Mesodermal cell (in vitro differentiated cells): ENCODE results near the gene SLC25A46.
"Not testable (repeated sequence)": the region's sequence is repeated elsewhere in the genome, so short reads cannot be mapped to it uniquely, and the experiment has no call there.

Source experiments
- H3K27ac ChIP-seq: 2 replicates; pipeline ENCODE4 v1.7.0; 2013; ENCODE audit warnings: mild to moderate bottlenecking, low read depth, low read length, moderate library complexity; ENCODE audit not compliant: severe bottlenecking
- H3K36me3 ChIP-seq: 2 replicates; pipeline ENCODE4 v1.7.1; 2013; ENCODE audit warnings: mild to moderate bottlenecking, low read length, moderate library complexity; ENCODE audit not compliant: control insufficient read depth, insufficient read depth
- H3K4me1 ChIP-seq: one replicate; pipeline ENCODE4 v1.7.1; 2013; ENCODE audit warnings: mild to moderate bottlenecking, low read length; ENCODE audit not compliant: insufficient read depth, control insufficient read depth, poor library complexity, severe bottlenecking
- H3K4me3 ChIP-seq: 2 replicates; pipeline ENCODE4 v1.7.0; 2013; ENCODE audit warnings: low read length, control low read depth, mild to moderate bottlenecking; ENCODE audit not compliant: insufficient read depth, poor library complexity, severe bottlenecking; ENCODE audit errors: extremely low read depth
- H3K9me3 ChIP-seq: 2 replicates; pipeline ENCODE4 v1.7.1; 2013; ENCODE audit warnings: mild to moderate bottlenecking, low read length, moderate library complexity; ENCODE audit not compliant: control insufficient read depth
- WGBS, 2 experiments: methylation state at CpG; one replicate each; pipeline ENCODE4 v1.1.5; 2013; ENCODE audit warnings: missing lambda C conversion rate in 2 of 2; ENCODE audit not compliant: insufficient coverage in 2 of 2; 5-methylcytosine and 5-hydroxymethylcytosine counted together

Gene SLC25A46

GRCh38 chr5:110757118-110757729 is 18.4 kb downstream of the SLC25A46 start:
- H3K4me1 ChIP-seq = no peaks in the 10 kb centered on the region
- no CpG with 5 or more reads among the region's 4 CpGs for WGBS, 2 experiments
- no peak overlapping the region for H3K27ac ChIP-seq
- H3K9me3 ChIP-seq = no peaks in the 10 kb centered on the region
- no peak overlapping the region for H3K4me3 ChIP-seq
- H3K36me3 ChIP-seq = peaks cover 18% of the 10 kb centered on the region

- Histone ChIP-seq H3K27ac (no peak overlapping the region), H3K4me3 (no peak overlapping the region), H3K9me3 (no peaks in the 10 kb centered on the region), H3K4me1 (no peaks in the 10 kb centered on the region), H3K36me3 (peaks cover 21% of the 10 kb centered on the region)
- 93 to 100% methylated on average over 1 of the region's 1 CpG for WGBS, 2 experiments
These were observed 21.4 kb downstream of the SLC25A46 start for GRCh38 chr5:110760158-110760557.

- WGBS, 2 experiments = 76 to 79% methylated on average over 2 to 4 of the region's 4 CpGs
- H3K4me1 ChIP-seq = no peaks in the 10 kb centered on the region
- H3K36me3 ChIP-seq = no peaks in the 10 kb centered on the region
- no peak overlapping the region for H3K4me3 ChIP-seq
- H3K9me3 ChIP-seq = no peaks in the 10 kb centered on the region
- H3K27ac ChIP-seq = no peak overlapping the region
These were observed 29.5 kb downstream of the SLC25A46 start for GRCh38 chr5:110768138-110768860.

GRCh38 chr5:110769000-110769681 is 30.3 kb downstream of the SLC25A46 start:
- Histone ChIP-seq H3K36me3 (no peaks in the 10 kb centered on the region), H3K9me3 (no peaks in the 10 kb centered on the region), H3K4me3 (no peak overlapping the region), H3K4me1 (no peaks in the 10 kb centered on the region), H3K27ac (no peak overlapping the region)
- no CpG with 5 or more reads among the region's 5 CpGs for WGBS, 2 experiments

GRCh38 chr5:110770286-110770685 is 31.5 kb downstream of the SLC25A46 start:
- Histone ChIP-seq H3K27ac (no peak overlapping the region), H3K36me3 (no peaks in the 10 kb centered on the region), H3K4me3 (no peak overlapping the region), H3K9me3 (no peaks in the 10 kb centered on the region), H3K4me1 (no peaks in the 10 kb centered on the region)

- no peak overlapping the region for H3K4me3 ChIP-seq
- H3K27ac ChIP-seq = no peak overlapping the region
- H3K36me3 ChIP-seq = no peaks in the 10 kb centered on the region
- H3K9me3 ChIP-seq = no peaks in the 10 kb centered on the region
- H3K4me1 ChIP-seq = no peaks in the 10 kb centered on the region
These were observed 46.1 kb downstream of the SLC25A46 start for GRCh38 chr5:110784901-110785300.

GRCh38 chr5:110785356-110785755 is 46.5 kb downstream of the SLC25A46 start:
- WGBS, 2 experiments = no CpG with 5 or more reads among the region's 1 CpG
- Histone ChIP-seq H3K27ac (no peak overlapping the region), H3K36me3 (no peaks in the 10 kb centered on the region), H3K9me3 (no peaks in the 10 kb centered on the region), H3K4me1 (no peaks in the 10 kb centered on the region), H3K4me3 (no peak overlapping the region)

- not testable (repeated sequence) for H3K27ac ChIP-seq, H3K4me3 ChIP-seq, H3K4me1 ChIP-seq, H3K36me3 ChIP-seq, H3K9me3 ChIP-seq
- no CpG with 5 or more reads among the region's 3 CpGs for WGBS, 2 experiments
These were observed 49.2 kb downstream of the SLC25A46 start for GRCh38 chr5:110788006-110788405.

DNA sequence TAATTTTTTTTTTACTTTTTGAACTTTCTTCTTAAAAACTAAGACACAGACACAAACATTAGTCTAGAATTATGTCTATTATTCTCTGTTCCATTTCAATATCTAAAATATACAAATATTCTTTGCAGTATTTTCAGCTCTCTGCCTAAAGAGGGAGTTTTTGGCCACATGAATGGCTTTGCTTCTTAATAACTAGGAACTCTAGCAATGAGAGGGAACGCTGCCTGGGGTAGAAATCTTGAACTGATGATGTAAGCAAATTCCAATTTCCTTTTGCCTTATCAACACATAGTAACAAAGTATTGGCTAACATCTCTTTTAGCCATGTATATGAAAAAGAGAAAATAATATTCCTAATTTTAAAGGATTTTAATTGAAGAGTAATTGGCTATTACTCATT is 51.9 kb downstream of the SLC25A46 start:
- no peak overlapping the region for H3K4me3 ChIP-seq
- H3K36me3 ChIP-seq = no peaks in the 10 kb centered on the region
- no peaks in the 10 kb centered on the region for H3K4me1 ChIP-seq
- no peak overlapping the region for H3K27ac ChIP-seq
- no CpG with 5 or more reads among the region's 1 CpG for WGBS, 2 experiments
- H3K9me3 ChIP-seq = no peaks in the 10 kb centered on the region

DNA sequence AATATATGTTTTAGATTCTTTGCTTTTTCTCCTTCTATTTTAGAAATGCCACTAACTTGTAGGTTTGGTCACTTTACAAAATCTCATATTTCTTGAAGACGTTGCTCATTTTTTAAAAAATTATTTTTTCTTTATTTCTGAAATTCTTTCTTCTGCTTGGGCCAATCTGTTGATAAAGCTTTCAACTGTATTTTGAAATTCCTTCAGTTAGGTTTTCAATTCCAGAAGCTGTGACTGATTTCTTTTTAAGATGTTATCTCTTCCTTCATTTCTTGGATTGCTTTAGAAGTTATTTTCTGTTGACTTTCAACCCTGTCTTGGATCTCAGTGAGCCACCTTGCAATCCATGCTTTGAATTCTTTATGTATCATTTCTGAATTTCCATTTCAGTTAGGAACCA is 64.2 kb downstream of the SLC25A46 start:
- H3K36me3 ChIP-seq = no peaks in the 10 kb centered on the region
- peaks cover 24% of the 10 kb centered on the region for H3K9me3 ChIP-seq
- no peak overlapping the region for H3K4me3 ChIP-seq
- 67% methylated on average over 1 of the region's 1 CpG; no CpG with 5 or more reads in 1 of the 2 experiments for WGBS, 2 experiments
- no peaks in the 10 kb centered on the region for H3K4me1 ChIP-seq
- no peak overlapping the region for H3K27ac ChIP-seq
